Measurements from ENCODE around the gene PRSS48. TPM values are rescaled to one million over a fixed set of nuclear protein-coding genes. Genes with fewer than 3 reads are reported as not detected.
"Not testable (repeated sequence)": the region's sequence is repeated elsewhere in the genome, so short reads cannot be mapped to it uniquely, and the experiment has no call there.

The PRSS48 gene
- polyA plus RNA-seq (ENCODE audit: insufficient read length in 10 of 10) = not detected
- long read RNA-seq, donor 1 = 0 reads
- long read RNA-seq, donor 2 = 0 reads
- long read RNA-seq, donor 3 = 0 reads
- long read RNA-seq, donor 4 = 0 reads
- long read RNA-seq, donor 5 = 0 reads
- long read RNA-seq, donor 6 = 0 reads
- long read RNA-seq, donor 7 = 0 reads
- long read RNA-seq, donor 8 = 0 reads
- long read RNA-seq, donor 9 = 0 reads

GRCh38 chr4:151276787-151277562 lies at the start of gene PRSS48:
TSS of gene PRSS48 (plus strand) at chr4:151277161. CDS start at chr4:151277173, 12 bp downstream.
- DNase-seq = peak in 2 of 3 donors; percentile 17 to 30

- peak in 1 of 3 donors; percentile 17 for DNase-seq
Measured at GRCh38 chr4:151227172-151227571, 49.8 kb upstream of the PRSS48 start.

- DNase-seq = peak; percentile 87 to 95 (median 93)
Measured at GRCh38 chr4:151227731-151228130, 49.2 kb upstream of the PRSS48 start.

- DNase-seq = peak; percentile 80 to 90 (median 84)
Measured at GRCh38 chr4:151228189-151229119, 48.5 kb upstream of the PRSS48 start.

- DNase-seq = peak in 1 of 3 donors; percentile 18
Measured at GRCh38 chr4:151231915-151232595, 44.9 kb upstream of the PRSS48 start.

- DNase-seq = no peak
Measured at GRCh38 chr4:151233600-151233999, 43.4 kb upstream of the PRSS48 start.

- not testable (repeated sequence) for DNase-seq
Measured at GRCh38 chr4:151235373-151235772, 41.6 kb upstream of the PRSS48 start.

GRCh38 chr4:151236036-151236435 lies 40.9 kb upstream of the PRSS48 start:
- no peak for DNase-seq

GRCh38 chr4:151238477-151238876 lies 38.5 kb upstream of the PRSS48 start:
- DNase-seq = peak in 2 of 3 donors; percentile 46 to 65

- no peak for DNase-seq
Measured at GRCh38 chr4:151239608-151240007, 37.4 kb upstream of the PRSS48 start.

- DNase-seq = no peak
Measured at GRCh38 chr4:151242305-151242704, 34.7 kb upstream of the PRSS48 start.

- no peak for DNase-seq
Measured at GRCh38 chr4:151246742-151247141, 30.2 kb upstream of the PRSS48 start.

GRCh38 chr4:151247395-151247794 lies 29.6 kb upstream of the PRSS48 start:
- DNase-seq = no peak

GRCh38 chr4:151248519-151248918 lies 28.4 kb upstream of the PRSS48 start:
- DNase-seq = no peak

GRCh38 chr4:151250706-151251105 lies 26.3 kb upstream of the PRSS48 start:
- DNase-seq = no peak

GRCh38 chr4:151251603-151252304 lies 25.2 kb upstream of the PRSS48 start:
- DNase-seq = no peak

GRCh38 chr4:151255226-151255625 lies 21.7 kb upstream of the PRSS48 start:
- DNase-seq = not testable (repeated sequence)

GRCh38 chr4:151255680-151256079 lies 21.3 kb upstream of the PRSS48 start:
- DNase-seq = not testable (repeated sequence)

- peak in 2 of 3 donors; percentile 21 to 50 for DNase-seq
Measured at GRCh38 chr4:151256134-151256533, 20.8 kb upstream of the PRSS48 start.

GRCh38 chr4:151257704-151258103 lies 19.3 kb upstream of the PRSS48 start:
- no peak for DNase-seq

- DNase-seq = no peak
Measured at GRCh38 chr4:151259752-151260151, 17.2 kb upstream of the PRSS48 start.

Data from muscle of back (tissue), 13 donors.